HEK293T (cell line): Measurements from ENCODE around the gene SH3GL2.

ENCODE experiments used
- ARNT ChIP-seq: fragments of 450-650 bp; IDR thresholded peaks from 2 replicates; pipeline ENCODE4 v1.6.1; 2017; ENCODE audit warnings: mild to moderate bottlenecking
- BHLHE40 ChIP-seq: fragments of 450-650 bp; IDR thresholded peaks from 2 replicates; pipeline ENCODE4 v1.6.1; 2016; ENCODE audit warnings: mild to moderate bottlenecking, moderate library complexity, borderline replicate concordance
- CTBP1 ChIP-seq: fragments of 450-650 bp; IDR thresholded peaks from 2 replicates; pipeline ENCODE4 v1.6.1; 2016; ENCODE audit warnings: borderline replicate concordance
- FOXK2 ChIP-seq: fragments of 450-650 bp; IDR thresholded peaks from 2 replicates; pipeline ENCODE4 v1.6.1; 2016; ENCODE audit warnings: mild to moderate bottlenecking
- FOXM1 ChIP-seq: fragments of 450-650 bp; IDR thresholded peaks from 2 replicates; pipeline ENCODE4 v1.6.1; 2017; ENCODE audit warnings: mild to moderate bottlenecking, borderline replicate concordance
- HDGF ChIP-seq: fragments of 450-650 bp; IDR thresholded peaks from 2 replicates; pipeline ENCODE4 v1.6.1; 2017; ENCODE audit warnings: antibody characterized with exemption, borderline replicate concordance
- LEF1 ChIP-seq: fragments of 450-650 bp; IDR thresholded peaks from 2 replicates; pipeline ENCODE4 v1.6.1; 2017; ENCODE audit warnings: mild to moderate bottlenecking, borderline replicate concordance
- NFRKB ChIP-seq: fragments of 450-650 bp; IDR thresholded peaks from 2 replicates; pipeline ENCODE4 v1.6.1; 2016; ENCODE audit warnings: mild to moderate bottlenecking, moderate library complexity
- PKNOX1 ChIP-seq: fragments of 450-650 bp; IDR thresholded peaks from 2 replicates; pipeline ENCODE4 v1.6.1; 2016
- SP1 ChIP-seq: fragments of 450-650 bp; IDR thresholded peaks from 2 replicates; pipeline ENCODE4 v1.6.1; 2017
- SUZ12 ChIP-seq: fragments of 450-650 bp; IDR thresholded peaks from 2 replicates; pipeline ENCODE4 v1.6.1; 2016; ENCODE audit warnings: mild to moderate bottlenecking
- TARDBP ChIP-seq: fragments of 450-650 bp; IDR thresholded peaks from 2 replicates; pipeline ENCODE4 v1.6.1; 2016
- ZNF384 ChIP-seq: fragments of 450-650 bp; IDR thresholded peaks from 2 replicates; pipeline ENCODE4 v1.6.1; 2016

DNA sequence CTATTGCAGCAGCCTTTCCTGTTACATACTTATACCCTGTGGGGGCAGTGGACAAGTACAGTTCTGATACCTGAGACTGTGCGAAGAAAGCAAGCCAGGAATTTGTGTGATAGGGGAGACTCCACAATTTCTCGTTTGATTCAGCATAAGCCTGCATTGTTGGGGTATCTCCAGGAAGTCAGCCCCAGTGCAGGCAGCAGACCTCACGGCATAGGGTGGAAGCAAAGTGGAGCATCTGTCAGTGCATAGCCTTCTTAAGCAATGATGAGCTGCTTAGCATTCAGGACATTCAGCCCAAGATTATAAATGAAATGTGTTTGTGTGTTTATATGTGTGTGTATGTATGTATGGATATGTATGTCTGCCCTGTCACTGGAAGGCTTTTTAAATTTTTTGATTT lies 157.0 kb downstream of the SH3GL2 start:
- TF ChIP-seq SP1: no peak
- TF ChIP-seq FOXM1: no peak
- TF ChIP-seq LEF1: no peak
- TF ChIP-seq FOXK2: no peak
- TF ChIP-seq ARNT: no peak
- TF ChIP-seq TARDBP: no peak
- no peak for TF ChIP-seq BHLHE40
- TF ChIP-seq PKNOX1: no peak
- no peak for TF ChIP-seq NFRKB
- no peak for TF ChIP-seq SUZ12
- no peak for TF ChIP-seq ZNF384
- TF ChIP-seq CTBP1: no peak
- no peak for TF ChIP-seq HDGF
